ENCODE results near the gene IL17RC.
"Not testable (repeated sequence)": the region's sequence is repeated elsewhere in the genome, so short reads cannot be mapped to it uniquely, and the experiment has no call there.

IL17RC gene, protein sequence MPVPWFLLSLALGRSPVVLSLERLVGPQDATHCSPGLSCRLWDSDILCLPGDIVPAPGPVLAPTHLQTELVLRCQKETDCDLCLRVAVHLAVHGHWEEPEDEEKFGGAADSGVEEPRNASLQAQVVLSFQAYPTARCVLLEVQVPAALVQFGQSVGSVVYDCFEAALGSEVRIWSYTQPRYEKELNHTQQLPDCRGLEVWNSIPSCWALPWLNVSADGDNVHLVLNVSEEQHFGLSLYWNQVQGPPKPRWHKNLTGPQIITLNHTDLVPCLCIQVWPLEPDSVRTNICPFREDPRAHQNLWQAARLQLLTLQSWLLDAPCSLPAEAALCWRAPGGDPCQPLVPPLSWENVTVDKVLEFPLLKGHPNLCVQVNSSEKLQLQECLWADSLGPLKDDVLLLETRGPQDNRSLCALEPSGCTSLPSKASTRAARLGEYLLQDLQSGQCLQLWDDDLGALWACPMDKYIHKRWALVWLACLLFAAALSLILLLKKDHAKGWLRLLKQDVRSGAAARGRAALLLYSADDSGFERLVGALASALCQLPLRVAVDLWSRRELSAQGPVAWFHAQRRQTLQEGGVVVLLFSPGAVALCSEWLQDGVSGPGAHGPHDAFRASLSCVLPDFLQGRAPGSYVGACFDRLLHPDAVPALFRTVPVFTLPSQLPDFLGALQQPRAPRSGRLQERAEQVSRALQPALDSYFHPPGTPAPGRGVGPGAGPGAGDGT

DNA sequence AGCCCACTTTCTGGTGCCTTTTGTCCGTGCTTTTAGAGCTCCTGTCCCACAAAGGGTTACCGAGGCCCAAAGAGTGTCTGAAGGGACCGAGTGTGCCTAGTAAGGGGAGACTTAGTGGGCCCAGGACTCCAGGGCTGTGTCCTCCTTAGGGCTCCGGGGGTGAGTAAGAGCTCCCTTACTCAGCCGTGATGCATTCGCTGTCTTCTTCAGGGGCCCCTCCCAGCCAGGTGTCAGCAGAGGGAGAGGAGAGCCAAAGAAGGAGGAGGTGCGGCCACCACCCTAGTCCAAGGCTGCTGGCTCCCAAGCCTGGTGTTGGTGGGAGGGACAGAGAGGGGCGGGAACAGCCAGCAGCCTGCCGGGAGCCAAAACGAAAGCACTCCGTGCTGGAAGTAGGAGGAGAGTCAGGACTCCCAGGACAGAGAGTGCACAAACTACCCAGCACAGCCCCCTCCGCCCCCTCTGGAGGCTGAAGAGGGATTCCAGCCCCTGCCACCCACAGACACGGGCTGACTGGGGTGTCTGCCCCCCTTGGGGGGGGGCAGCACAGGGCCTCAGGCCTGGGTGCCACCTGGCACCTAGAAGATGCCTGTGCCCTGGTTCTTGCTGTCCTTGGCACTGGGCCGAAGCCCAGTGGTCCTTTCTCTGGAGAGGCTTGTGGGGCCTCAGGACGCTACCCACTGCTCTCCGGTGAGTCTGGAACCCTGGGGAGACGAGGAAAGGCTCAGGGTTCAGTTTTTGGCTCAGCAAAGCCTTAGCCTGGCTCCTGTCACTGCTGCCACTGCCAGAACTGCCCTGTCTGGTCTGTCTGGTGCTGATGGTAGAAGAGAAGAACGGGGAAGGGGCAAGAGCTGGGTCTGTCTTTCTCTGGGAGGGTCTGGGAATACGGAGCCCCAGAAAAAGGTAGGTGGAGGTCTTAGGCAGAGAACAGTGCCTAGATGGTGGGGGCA lies at the start of gene IL17RC:
IL17RC (plus strand) TSS at position 365 of the 947 bp plus-strand sequence; CDS start at position 583, 218 bp downstream.
- peak; percentile 91 for DNase-seq (ENCODE audit: low spot score)

DNA sequence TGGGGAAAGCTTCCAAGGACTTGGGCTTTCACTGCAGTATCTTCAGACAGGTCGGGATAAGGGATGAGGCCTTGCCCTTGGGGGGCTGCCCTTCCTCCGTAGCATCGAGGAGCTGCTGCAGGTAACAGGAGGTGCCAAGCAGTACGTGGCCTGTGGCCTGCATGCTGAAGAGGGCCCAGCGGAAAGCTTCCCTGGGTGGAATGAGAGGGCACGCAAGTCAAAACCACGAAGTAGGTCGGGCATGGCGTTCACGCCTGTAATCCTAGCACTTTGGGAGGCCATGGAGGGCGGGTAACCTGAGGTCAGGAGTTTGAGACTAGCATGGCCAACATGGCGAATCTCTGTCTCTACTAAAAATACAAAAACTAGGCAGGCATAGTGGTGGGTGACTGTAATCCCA lies 49.8 kb upstream of the IL17RC start:
- no peak for DNase-seq (ENCODE audit: low spot score)

DNA sequence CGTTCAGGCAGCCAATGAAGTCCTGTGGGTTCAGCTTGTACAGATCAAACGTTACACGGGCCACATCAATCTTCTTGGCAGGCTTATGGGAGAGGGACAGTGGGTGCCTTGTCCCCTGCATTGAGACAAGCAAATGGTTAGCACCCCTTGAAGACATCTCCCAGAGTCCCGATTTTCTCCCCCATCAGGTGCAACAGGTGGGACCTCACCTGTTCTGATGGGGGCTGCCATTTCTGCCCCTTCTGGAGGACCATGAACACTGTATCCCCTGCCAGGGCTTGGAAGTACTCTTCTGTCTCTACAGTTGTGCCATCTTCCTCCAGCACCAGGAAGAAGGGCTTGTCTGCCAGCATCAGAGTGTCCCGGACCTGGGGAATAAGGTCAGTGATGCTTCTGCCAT lies 46.9 kb upstream of the IL17RC start:
- no peak for DNase-seq (ENCODE audit: low spot score)

DNA sequence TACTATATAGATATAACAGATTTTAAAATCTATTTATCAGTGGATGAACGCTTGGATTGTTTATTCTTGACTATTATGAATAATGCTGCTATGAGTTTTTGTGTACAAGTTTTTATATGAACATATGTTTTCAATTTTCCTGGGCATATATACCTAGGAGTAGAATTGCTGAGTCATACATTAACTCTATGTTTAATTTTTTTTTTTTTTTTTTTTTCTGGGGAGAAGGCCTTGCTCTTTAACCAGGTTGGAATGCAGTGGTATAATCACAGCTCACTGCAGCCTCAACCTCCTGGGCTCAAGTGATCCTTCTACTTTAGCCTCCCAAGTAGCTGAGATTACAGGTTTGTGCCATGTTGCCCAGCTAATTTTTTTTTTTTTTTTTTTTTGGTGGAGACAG lies 45.9 kb upstream of the IL17RC start:
- DNase-seq (ENCODE audit: low spot score), result peak; percentile 24

DNA sequence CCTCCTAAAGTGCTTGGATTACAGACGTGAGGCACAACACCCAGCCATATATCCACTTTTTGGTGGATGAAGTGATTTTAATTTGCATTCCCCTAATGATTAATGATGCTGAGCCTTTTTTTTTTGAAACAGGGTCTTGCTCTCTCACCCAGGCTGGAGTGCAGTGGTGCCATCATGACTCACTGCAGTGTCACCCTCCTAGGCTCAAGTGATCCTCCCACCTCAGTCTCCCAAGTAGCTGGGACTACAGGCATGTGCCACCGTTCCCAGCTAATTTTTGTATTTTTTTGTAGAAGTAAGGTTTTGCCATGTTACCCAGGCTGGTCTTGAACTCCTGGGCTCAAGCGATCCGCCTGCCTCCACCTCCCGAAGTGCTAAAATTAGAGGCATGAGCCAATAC lies 44.8 kb upstream of the IL17RC start:
- DNase-seq (ENCODE audit: low spot score), result not testable (repeated sequence)

DNA sequence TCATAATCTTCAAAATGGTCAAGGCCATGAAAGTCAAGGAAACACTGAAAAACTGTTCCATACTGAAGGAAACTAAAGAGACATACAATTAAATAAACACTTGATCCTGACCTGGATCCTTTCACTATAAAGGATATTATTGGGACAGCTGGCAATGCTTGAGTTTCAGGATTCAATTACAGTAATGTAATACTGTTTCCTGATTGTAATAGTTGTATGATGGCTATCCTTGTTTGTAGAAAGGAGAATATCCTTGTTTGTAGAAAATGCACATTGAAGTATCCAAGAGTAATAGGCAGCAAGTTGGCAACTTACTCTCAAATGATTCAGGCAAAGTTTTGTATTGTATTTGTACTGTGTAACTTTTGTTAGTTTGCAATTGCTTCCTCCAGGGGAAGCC lies 41.5 kb upstream of the IL17RC start:
- DNase-seq (ENCODE audit: low spot score), result no peak

DNA sequence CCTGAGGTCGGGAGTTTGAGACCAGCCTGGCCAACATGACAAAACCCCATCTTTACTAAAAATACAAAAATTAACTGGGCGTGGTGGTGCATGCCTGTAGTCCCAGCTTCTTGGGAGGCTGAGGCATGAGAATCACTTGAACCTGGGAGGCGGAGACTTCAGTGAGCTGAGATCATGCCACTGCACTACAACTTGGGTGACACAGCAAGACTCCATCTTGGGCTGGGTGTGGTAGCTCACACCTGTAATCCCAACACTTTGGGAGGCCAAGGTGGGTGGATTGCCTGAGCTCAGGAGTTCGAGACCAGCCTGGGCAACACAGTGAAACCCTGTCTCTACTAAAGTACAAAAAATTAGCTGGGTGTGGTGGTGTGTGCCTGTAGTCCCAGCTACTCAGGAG lies 40.6 kb upstream of the IL17RC start:
- not testable (repeated sequence) for DNase-seq (ENCODE audit: low spot score)

DNA sequence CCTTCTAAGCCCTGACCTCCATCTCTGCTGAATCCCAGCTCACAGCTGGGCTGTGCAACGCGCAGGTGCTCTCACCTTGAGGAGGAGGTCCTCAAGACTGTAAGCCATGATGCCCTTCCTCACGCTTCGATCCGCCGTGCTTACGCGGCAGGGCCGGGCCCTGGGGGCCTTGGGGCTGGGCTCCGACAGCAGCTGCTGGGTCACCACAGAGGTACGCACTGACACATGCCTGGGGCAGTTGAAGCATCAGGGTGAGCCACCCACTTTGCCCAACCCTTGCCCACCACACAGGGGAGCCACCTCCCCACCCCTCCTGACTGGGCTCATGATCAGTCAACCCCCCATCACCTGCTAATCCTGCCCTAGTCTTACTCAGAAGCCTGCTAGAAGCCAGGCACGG lies 39.9 kb upstream of the IL17RC start:
- DNase-seq (ENCODE audit: low spot score), result no peak

DNA sequence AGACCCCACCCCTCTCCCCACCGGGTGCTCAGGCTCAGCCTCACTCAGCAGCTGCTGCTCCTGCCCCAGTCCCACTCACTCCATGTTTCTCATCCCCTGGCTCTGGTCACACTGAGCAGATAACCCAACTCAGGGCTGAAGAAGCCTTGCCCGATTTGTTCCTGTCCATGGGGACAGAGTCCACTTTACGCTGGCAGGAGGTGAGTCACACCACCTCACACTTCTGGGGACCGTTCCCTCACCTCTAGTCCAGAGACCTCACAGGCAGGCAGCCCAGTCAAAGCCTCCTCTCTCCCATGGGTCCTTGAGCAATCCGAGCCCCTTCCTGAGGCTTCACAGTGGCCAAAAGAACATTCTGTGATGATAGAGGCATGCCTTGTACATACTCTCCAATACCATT lies 38.2 kb upstream of the IL17RC start:
- no peak for DNase-seq (ENCODE audit: low spot score)

DNA sequence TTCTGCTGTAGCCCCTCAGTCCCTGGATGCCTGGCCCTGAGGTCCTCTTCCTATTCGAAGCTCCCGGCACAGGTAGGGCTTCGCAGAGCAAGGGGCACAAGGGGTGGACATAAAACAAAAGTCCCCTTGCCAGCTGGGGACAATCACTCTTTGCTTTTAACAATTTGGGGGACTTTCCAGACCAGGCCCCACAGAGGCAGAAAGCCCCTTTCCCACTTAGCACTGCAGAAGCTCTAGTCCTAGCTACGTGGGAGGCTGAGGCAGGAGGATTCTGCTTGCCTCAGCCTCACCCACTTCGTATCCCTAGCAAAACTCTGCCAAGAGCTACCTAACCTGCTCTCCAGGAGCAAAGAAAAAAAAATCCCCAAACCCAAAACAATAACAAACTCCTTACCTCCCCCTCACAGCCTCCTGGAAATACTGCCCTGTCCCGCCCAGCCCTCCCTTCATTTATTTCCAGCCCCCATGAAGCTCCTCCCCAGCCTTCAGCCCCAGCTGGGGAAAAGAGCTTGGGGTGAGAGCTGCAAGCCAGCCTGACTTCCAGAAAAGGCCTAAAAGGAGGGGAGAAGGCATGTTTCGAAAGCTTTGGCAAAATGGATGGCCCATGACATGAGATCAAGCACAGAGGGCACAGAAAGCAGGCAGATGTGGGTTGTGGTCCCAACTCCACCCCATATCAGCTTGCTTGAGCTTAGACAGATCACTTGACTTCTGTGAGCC lies 36.9 kb upstream of the IL17RC start, which contains the start of gene CIDEC:
CIDEC (minus strand) TSS at position 424 of the 720 bp plus-strand sequence. CDS start 1,767 bp downstream, outside the sequence.
- no peak for DNase-seq (ENCODE audit: low spot score)

DNA sequence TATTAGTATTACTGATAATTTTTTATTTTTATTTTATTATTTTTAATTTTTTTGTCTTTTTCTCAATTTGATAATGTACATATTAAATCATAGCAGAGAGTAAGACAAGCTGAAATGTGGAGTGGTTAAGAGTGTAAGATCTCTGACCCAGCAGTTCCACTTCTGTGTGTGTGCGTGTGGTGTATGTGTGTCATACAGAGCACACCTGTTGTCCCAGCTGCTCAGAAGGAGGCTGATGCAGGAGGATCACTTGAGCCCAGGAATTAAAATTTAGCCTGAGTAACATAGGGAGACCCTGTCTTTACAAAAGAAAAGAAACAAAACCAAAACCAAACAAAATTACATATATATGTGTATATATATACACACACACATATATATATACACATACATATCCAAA lies 35.5 kb upstream of the IL17RC start:
- DNase-seq (ENCODE audit: low spot score), result no peak

DNA sequence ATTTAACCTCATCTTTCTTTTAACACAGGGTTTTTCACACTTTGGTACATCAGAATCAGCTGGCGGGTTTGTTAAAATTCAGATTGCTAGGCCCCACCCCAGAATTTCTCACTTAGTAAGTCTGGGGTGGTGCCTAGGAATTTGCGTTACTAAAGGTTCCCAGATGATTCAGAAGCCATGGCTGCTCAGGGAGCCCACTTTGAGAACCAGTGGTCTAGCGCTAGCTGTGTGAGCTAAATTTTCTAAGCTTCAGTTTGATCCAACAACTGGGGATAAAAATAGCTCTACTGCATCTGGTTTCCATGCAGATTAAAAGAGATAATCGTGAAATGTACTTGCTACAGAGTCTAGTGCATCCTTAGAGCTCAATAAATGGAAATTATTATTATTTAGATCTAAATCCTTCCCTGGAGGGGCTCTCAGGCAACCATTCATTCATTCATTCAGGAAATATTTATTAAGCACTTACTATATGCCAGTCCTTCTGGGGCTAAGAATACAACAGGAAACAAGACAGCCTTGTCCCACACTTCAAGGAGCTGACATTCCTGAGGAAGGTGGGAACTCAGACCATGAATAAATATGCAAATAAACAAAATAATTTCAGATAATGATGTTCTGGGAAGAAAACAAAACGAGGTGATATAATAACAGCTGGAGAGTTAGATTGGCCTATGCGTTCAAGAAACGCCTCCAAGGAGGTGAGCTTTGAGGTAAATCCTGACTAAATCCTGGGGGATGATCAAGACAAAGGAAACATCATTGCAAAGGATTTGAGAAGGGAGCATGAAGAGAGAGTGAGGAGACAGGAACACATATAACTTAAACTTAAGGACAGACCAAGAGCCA lies 33.0 kb upstream of the IL17RC start:
- peak; percentile 44 for DNase-seq (ENCODE audit: low spot score)

DNA sequence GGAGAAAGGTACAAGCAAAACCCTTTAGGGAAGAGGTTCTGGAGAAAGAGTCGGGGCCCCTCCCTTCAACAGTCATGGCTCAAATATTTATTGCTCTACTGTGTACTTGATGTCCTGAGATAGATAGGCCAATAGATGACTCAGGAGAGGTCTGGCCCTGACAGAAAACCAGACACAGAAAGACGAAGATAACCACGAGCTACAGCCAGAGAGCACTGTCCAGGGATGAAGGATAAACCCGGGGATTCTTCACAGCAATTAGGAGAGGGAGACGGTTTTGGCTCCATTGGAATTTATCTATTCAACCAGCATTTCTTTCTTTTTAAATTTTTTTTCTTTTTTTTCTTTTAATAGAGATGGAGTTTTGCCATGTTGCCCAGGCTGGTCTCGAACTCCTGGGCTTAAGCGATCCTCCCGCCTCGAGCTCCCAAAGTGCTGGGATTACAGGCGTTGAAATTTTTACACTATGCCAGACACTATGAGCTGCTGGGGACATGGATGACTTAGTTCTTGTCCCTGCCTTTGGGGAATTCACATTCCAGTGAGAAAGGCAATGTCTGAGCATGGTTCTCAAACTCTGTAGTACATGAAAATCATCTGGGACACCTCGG lies 32.2 kb upstream of the IL17RC start:
- peak; percentile 85 for DNase-seq (ENCODE audit: low spot score)

DNA sequence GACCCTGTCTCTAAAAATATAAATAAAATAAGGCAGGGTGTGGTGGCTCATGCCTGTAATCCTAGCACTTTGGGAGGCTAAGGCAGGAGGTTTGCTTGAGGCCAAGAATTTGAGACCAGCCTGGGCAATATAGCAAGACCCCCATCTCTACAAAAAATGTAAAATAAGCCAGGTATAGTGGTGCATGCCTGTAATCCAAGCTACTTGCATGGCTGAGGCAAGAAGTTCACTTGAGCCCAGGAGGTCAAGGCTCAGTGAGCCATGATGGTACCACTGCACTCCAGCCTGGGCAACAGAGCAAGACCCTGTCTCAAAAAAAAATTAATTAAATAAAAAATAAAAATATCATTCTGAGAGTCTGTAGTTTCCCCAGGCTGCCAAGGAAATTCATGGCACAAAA lies 30.6 kb upstream of the IL17RC start:
- no peak for DNase-seq (ENCODE audit: low spot score)

DNA sequence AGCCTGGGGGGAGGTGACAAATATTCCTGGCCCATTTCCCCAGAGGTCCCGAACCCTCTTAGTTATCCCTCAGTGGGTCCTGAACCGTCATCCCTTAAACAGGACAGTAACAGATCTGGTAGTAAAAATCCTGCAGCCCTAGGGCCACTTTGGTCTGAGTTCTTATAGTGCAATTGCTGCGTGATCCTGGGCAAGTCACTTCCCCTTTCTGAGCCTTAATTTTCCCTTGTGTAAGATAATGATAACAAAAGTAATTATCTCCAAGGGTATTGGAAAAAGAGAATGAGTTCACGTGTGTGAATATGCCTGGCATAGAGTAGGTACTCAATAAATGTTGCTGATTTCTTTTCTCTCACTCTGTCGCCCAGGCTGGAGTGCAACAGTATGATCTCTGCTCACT lies 29.4 kb upstream of the IL17RC start:
- DNase-seq (ENCODE audit: low spot score), result no peak

DNA sequence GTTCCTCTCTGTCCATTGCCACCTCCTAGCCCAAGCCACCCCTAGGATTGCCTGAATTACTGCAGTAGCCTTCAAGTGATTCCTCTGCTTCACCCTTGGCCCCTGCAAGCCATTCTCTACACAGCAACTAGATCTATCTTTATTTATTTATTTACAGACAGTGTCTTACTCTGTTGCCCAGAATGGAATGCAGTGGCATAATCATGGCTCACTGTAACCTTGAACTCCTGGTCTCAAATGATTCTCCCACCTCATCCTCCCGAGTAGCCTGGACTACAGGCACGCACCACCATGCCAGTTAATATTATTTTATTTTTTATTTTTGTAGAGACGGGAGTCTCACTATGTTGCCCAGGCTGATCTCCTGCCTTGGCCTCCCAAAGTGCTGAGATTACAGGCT lies 28.4 kb upstream of the IL17RC start:
- DNase-seq (ENCODE audit: low spot score), result no peak

DNA sequence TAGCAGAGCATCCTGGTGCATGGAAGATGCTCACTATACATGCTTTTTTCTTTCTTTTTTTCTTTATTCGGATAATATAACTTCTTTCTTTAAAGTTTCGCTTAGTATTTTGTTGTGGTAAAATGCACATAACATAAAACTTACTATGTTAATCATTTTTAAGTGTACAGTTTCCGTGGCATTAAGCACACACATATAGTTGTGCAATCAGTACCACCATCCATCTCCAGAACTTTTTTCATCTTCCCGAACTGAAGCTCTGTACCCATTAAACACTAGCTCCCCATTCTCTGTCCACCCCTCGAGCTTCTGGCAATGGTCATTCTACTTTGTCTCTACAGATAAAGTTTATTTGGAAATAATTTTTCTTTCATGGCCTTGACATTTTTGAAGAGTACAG lies 27.5 kb upstream of the IL17RC start:
- DNase-seq (ENCODE audit: low spot score), result no peak

DNA sequence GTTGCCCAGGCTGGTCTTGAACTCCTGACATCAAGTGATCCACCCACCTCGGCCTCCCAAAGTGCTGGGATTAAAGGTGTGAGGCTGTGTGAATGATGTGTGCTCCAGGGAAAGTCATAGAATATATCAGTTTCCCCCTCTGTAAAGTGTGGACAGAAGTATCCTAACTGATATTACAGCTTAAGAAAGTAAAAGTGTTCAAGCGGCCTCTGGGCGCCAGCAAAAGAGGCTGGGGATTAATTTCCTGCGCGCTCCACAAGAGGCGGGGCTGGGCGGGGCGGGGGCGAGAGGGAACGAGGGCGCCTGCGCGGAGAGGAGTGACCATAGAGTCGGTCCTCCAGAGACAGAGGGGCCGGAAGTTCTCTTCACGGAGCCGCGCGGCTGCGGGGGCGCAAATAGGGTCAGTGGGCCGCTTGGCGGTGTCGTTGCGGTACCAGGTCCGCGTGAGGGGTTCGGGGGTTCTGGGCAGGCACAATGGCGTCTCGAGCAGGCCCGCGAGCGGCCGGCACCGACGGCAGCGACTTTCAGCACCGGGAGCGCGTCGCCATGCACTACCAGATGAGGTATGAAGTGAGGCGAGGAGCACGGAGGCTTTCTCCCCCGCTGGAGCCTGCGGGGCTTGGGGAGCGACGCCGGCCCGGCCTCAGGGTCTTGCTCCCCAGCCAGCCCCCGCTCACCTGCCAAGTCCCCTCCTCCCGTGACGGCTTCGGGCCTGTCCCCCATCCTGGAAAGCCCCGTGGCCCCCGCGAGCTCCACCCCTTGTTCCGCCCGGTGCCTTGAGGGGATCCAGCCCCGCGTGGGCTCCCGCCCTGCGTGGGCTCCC lies 26.4 kb upstream of the IL17RC start, which contains the start of gene JAGN1:
JAGN1 (plus strand) TSS at position 362 of the 823 bp plus-strand sequence; CDS start at position 475, 113 bp downstream.
- peak; percentile 96 for DNase-seq (ENCODE audit: low spot score)

DNA sequence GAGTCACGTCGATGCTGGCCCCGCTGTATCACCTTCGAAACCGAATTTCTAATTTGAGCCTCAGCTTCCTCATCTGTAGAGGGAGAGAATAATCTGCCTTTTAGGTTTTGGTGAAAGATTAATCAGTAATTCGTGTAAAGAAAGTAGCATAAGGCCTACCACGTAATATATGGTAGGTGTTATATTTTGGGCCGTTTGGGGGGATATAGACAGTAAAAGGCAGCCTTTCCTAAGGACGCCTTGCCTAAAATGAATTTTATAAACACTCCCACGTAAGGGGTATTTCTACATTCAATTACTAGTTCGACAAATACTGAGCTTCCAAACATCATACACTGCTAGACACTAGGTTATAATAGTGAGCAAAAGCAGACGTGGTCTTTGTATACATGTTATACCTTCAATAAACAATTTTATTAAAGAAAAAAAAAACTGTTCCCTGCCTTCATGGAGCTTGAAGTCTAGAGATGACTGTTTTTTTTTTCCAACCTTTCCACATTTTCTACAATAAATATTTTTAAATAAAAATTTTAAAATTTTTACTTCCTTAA lies 25.8 kb upstream of the IL17RC start:
- no peak for DNase-seq (ENCODE audit: low spot score)

Measured in AG08395 (cell line).